IMR-90 (cell line): Measurements from ENCODE around the gene TRAPPC3L. TPM values are rescaled to one million over a fixed set of nuclear protein-coding genes. Genes with fewer than 3 reads are reported as not detected.

Experiments used
- ATAC-seq: fragments of 200-7000 bp; cut with Tn5 transposase; 2 replicates; pipeline ENCODE4 v1.9.1; 2020; ENCODE audit warnings: low read depth, mild to moderate bottlenecking, moderate library complexity
- Bru-seq: library from RNA; stranded (reverse); fragments of 400-500 nt; gene quantifications from one replicate; lab custom pipeline; 2021; lab: Mats Ljungman, UMichigan
- BruChase-seq, 2 experiments: library from RNA; stranded (reverse); fragments of 400-500 nt; gene quantifications; one replicate each; lab custom pipeline; 2021; lab: Mats Ljungman, UMichigan
- BruUV-seq: library from RNA; stranded (reverse); fragments of 400-500 nt; replicated peaks from 2 replicates; lab custom pipeline; 2021; lab: Mats Ljungman, UMichigan
- CTCF ChIA-PET: fragments of 300-600 bp; formaldehyde crosslinking; extraction: SDS; loops from one replicate; lab custom pipeline; 2021; ENCODE audit warnings: antibody characterized with exemption; lab: Yijun Ruan, JAX
- POLR2A ChIA-PET: fragments of 300-600 bp; sonication (Branson Sonifier 250); formaldehyde crosslinking; loops from one replicate; lab custom pipeline; 2022; ENCODE audit warnings: antibody characterized with exemption; ENCODE audit not compliant: unreplicated experiment; lab: Charles Lee
- DNase-seq: peaks from one replicate; pipeline ENCODE4 v3.0.0; 2013
- H2AFZ ChIP-seq: replicated peaks from 2 replicates; pipeline ENCODE3; 2013; ENCODE audit warnings: low read length, mild to moderate bottlenecking; ENCODE audit not compliant: poor library complexity
- H2AK5ac ChIP-seq: 2 replicates; pipeline ENCODE4 v1.6.1; 2013; ENCODE audit warnings: low read depth, low read length, inconsistent platforms
- H2AK9ac ChIP-seq: replicated peaks from 2 replicates; pipeline ENCODE3; 2013; ENCODE audit warnings: mild to moderate bottlenecking, low read depth, low read length, moderate library complexity; ENCODE audit not compliant: poor library complexity
- H2BK120ac ChIP-seq: 2 replicates; pipeline ENCODE4 v1.6.1; 2013; ENCODE audit warnings: low read depth, low read length, inconsistent platforms
- H2BK15ac ChIP-seq: 3 replicates; pipeline ENCODE4 v1.6.1; 2013; ENCODE audit warnings: low read depth, low read length, inconsistent platforms
- H2BK20ac ChIP-seq: 2 replicates; pipeline ENCODE4 v1.6.1; 2013; ENCODE audit warnings: low read depth, mild to moderate bottlenecking, inconsistent platforms, low read length, moderate library complexity
- H2BK5ac ChIP-seq: 2 replicates; pipeline ENCODE4 v1.6.1; 2013; ENCODE audit warnings: mild to moderate bottlenecking, low read depth, low read length, inconsistent platforms; ENCODE audit not compliant: poor library complexity, severe bottlenecking
- H3K14ac ChIP-seq: replicated peaks from 2 replicates; pipeline ENCODE4 v1.6.1; 2013; ENCODE audit warnings: low read depth, low read length, inconsistent platforms
- H3K18ac ChIP-seq: 2 replicates; pipeline ENCODE4 v1.6.1; 2013; ENCODE audit warnings: low read depth, low read length, control low read depth
- H3K23ac ChIP-seq: 2 replicates; pipeline ENCODE4 v1.6.1; 2013; ENCODE audit warnings: low read depth, low read length, inconsistent platforms
- H3K27ac ChIP-seq: 2 replicates; pipeline ENCODE4 v1.5.1; 2013; ENCODE audit warnings: mild to moderate bottlenecking, control low read depth, low read length; ENCODE audit not compliant: insufficient read depth
- H3K27me3 ChIP-seq: 2 replicates; pipeline ENCODE4 v1.6.1; 2013; ENCODE audit warnings: low read length; ENCODE audit not compliant: control insufficient read depth, insufficient read depth
- H3K36me3 ChIP-seq: 2 replicates; pipeline ENCODE4 v1.6.1; 2013; ENCODE audit warnings: low read length, mixed read lengths; ENCODE audit not compliant: control insufficient read depth, insufficient read depth
- H3K4ac ChIP-seq: 2 replicates; pipeline ENCODE4 v1.6.1; 2013; ENCODE audit warnings: low read depth, low read length, inconsistent platforms
- H3K4me1 ChIP-seq: 2 replicates; pipeline ENCODE4 v1.6.1; 2013; ENCODE audit warnings: low read length, mixed read lengths; ENCODE audit not compliant: control insufficient read depth, insufficient read depth
- H3K4me2 ChIP-seq: 2 replicates; pipeline ENCODE4 v1.6.1; 2013; ENCODE audit warnings: low read depth, mild to moderate bottlenecking, control low read depth, low read length, moderate library complexity
- H3K4me3 ChIP-seq: 2 replicates; pipeline ENCODE4 v1.5.1; 2013; ENCODE audit warnings: low read depth, mild to moderate bottlenecking, control low read depth, low read length, moderate library complexity; ENCODE audit not compliant: insufficient read depth
- H3K56ac ChIP-seq: 2 replicates; pipeline ENCODE4 v1.6.1; 2013; ENCODE audit warnings: low read length, inconsistent platforms; ENCODE audit not compliant: insufficient read depth; ENCODE audit errors: extremely low read depth
- H3K79me1 ChIP-seq, 2 experiments: 2 replicates each; pipeline ENCODE4 v1.6.1; 2013; ENCODE audit warnings: low read length in 2 of 2, inconsistent platforms in 1 of 2, low read depth in 1 of 2
- H3K9ac ChIP-seq: 2 replicates; pipeline ENCODE4 v1.6.1; 2013; ENCODE audit warnings: low read depth, low read length, control low read depth
- H3K9me1 ChIP-seq: 2 replicates; pipeline ENCODE4 v1.6.1; 2013; ENCODE audit warnings: low read length, inconsistent platforms; ENCODE audit not compliant: insufficient read depth
- H3K9me3 ChIP-seq: 2 replicates; pipeline ENCODE4 v1.6.1; 2013; ENCODE audit warnings: low read length; ENCODE audit not compliant: control insufficient read depth, insufficient read depth
- H4K20me1 ChIP-seq: 2 replicates; pipeline ENCODE4 v1.6.1; 2013; ENCODE audit warnings: low read length, inconsistent platforms; ENCODE audit not compliant: insufficient read depth
- H4K5ac ChIP-seq: 2 replicates; pipeline ENCODE4 v1.6.1; 2013; ENCODE audit warnings: mild to moderate bottlenecking, low read depth, low read length, control low read depth
- H4K8ac ChIP-seq, 2 experiments: 2 replicates each; pipeline ENCODE4 v1.6.1; 2013; ENCODE audit warnings: low read depth in 2 of 2, low read length in 2 of 2, control low read depth in 1 of 2, inconsistent platforms in 1 of 2
- H4K91ac ChIP-seq: 2 replicates; pipeline ENCODE4 v1.6.1; 2013; ENCODE audit warnings: low read depth, low read length, inconsistent platforms; ENCODE audit not compliant: insufficient read depth
- BHLHE40 ChIP-seq: fragments of 150-350 bp; IDR thresholded peaks from 2 replicates; pipeline ENCODE4 v1.6.1; 2016; ENCODE audit warnings: mild to moderate bottlenecking, low read depth, low read length
- CEBPB ChIP-seq: IDR thresholded peaks from 2 replicates; pipeline ENCODE4 v1.6.1; 2012; ENCODE audit warnings: low read depth, low read length, improper control_type of control experiment
- FOS ChIP-seq: fragments of 150-350 bp; IDR thresholded peaks from 2 replicates; pipeline ENCODE4 v1.6.1; 2016; ENCODE audit warnings: low read depth, low read length
- MAFK ChIP-seq: IDR thresholded peaks from 2 replicates; pipeline ENCODE4 v1.6.1; 2012; ENCODE audit warnings: low read depth, low read length, improper control_type of control experiment
- MAZ ChIP-seq: IDR thresholded peaks from 2 replicates; pipeline ENCODE4 v1.6.1; 2012; ENCODE audit warnings: low read depth, mild to moderate bottlenecking, low read length, improper control_type of control experiment, moderate library complexity, borderline replicate concordance
- MXI1 ChIP-seq: IDR thresholded peaks from 2 replicates; pipeline ENCODE4 v1.6.1; 2012; ENCODE audit warnings: low read depth, mild to moderate bottlenecking, low read length, moderate library complexity, borderline replicate concordance
- NFE2L2 ChIP-seq: fragments of 150-350 bp; IDR thresholded peaks from 2 replicates; pipeline ENCODE4 v1.6.1; 2016; ENCODE audit warnings: low read depth, mild to moderate bottlenecking, low read length
- POLR2A ChIP-seq: IDR thresholded peaks from 2 replicates; pipeline ENCODE4 v1.6.1; 2012; ENCODE audit warnings: mild to moderate bottlenecking, low read depth, low read length
- RAD21 ChIP-seq: IDR thresholded peaks from 2 replicates; pipeline ENCODE4 v1.6.1; 2012; ENCODE audit warnings: low read length, improper control_type of control experiment
- RCOR1 ChIP-seq: IDR thresholded peaks from 2 replicates; pipeline ENCODE4 v1.6.1; 2012; ENCODE audit warnings: mild to moderate bottlenecking, low read length, improper control_type of control experiment; ENCODE audit not compliant: insufficient replicate concordance
- RFX5 ChIP-seq: IDR thresholded peaks from 2 replicates; pipeline ENCODE4 v1.8.0; 2012; ENCODE audit warnings: low read depth, mild to moderate bottlenecking, low read length, moderate library complexity
- WGBS, 2 experiments: methylation state at CpG; one replicate each; pipeline versions ENCODE4 v1.1.5 to v1.1.7; 2013; ENCODE audit warnings: missing lambda C conversion rate in 2 of 2; ENCODE audit not compliant: insufficient read length in 1 of 2; ENCODE audit errors: extremely low coverage in 2 of 2; 5-methylcytosine and 5-hydroxymethylcytosine counted together
- dilution Hi-C: fragments of 300-500 bp; cut with HindIII; formaldehyde crosslinking; loops from one replicate; pipeline ENCODE4 v1.14.3; 2018; ENCODE audit warnings: low sequenced_read_pairs; ENCODE audit not compliant: unreplicated experiment
- in situ Hi-C: fragments of 300-500 bp; cut with MboI; formaldehyde crosslinking; loops from 3 replicates; pipeline ENCODE4 v1.14.3; 2019; ENCODE audit warnings: low sequenced_read_pairs, inconsistent platforms, mixed read lengths
- intact Hi-C: fragments of 100-400 bp; cut with micrococcal nuclease; formaldehyde crosslinking; loops from 2 replicates; pipeline ENCODE4 v1.10.0; 2022
- long read RNA-seq: library from polyadenylated mRNA; unstranded; transcript quantifications from one replicate; pipeline ENCODE4 v2.0.0, GENCODE V29; 2021; ENCODE audit not compliant: unreplicated experiment
- polyA plus RNA-seq, 3 experiments: library from polyadenylated mRNA; depleted of rRNA; stranded (reverse); fragments of >200 nt; gene quantifications; 2 replicates each; pipeline ENCODE4 v1.2.3, GENCODE V29; 2012; ENCODE audit warnings: low replicate concordance in 1 of 3
- total RNA-seq: library from RNA; depleted of rRNA; stranded (reverse); fragments of >200 nt; gene quantifications from 2 replicates; pipeline ENCODE4 v1.2.3, GENCODE V29; 2012; rRNA removed
- TF ChIP-seq, protein P1 (sequence below): fragments of 150-350 bp; IDR thresholded peaks from 2 replicates; pipeline ENCODE4 v1.6.1; 2016; ENCODE audit warnings: low read depth, mild to moderate bottlenecking, low read length, moderate library complexity, borderline replicate concordance
- TF ChIP-seq, protein P2 (sequence below): fragments of 150-350 bp; IDR thresholded peaks from 2 replicates; pipeline ENCODE4 v1.6.1; 2017; ENCODE audit warnings: mild to moderate bottlenecking, antibody characterized with exemption, low read length, low read depth

Gene TRAPPC3L
- total RNA-seq (under 0.01 TPM in 1 of 2 replicates, not detected in the other), polyA plus RNA-seq (2012; rRNA removed) (0.03 TPM in 1 of 2 replicates, not detected in the other), Bru-seq, nascent RNA (percentile 13 among the genes with signal in this experiment), BruChase-seq, experiment 1, labeled RNA remaining after a 6-hour chase (percentile 7 among the genes with signal in this experiment), BruChase-seq, experiment 2, labeled RNA remaining after a 2-hour chase (percentile 8 among the genes with signal in this experiment)
- not detected in 2 replicates for polyA plus RNA-seq (2012; cell fraction: cytosol; rRNA removed)
- not detected in 2 replicates for polyA plus RNA-seq (2012; cell fraction: nucleus; rRNA removed; ENCODE audit: low replicate concordance)
- long read RNA-seq, result 0 reads

DNA sequence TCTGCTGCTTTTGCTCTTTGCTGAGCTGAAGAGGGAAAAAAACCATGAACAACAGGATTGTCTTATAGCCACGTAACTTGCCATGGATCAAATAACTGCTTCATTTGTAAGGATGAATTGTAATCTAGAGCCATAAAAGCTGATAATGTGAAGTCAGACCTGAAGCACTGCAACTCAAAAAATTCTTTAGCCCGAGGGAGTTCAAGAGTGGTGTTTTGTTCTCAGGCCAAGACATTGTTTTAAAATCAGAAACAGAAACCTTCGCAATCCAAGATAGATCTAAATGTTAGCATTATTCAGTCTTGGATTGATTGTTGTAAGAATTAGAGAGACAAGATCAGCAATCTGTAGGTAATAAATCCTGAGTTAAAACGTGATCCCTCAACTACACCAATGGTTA lies at the start of gene TRAPPC3L:
TSS of gene TRAPPC3L (minus strand) at position 34 of the 400 bp plus-strand sequence. CDS start 170 bp downstream, outside the sequence.
- Histone ChIP-seq H2BK20ac (no peak within 1 kb of the TSS), H3K18ac (no peak within 1 kb of the TSS; the same call in 1 of the 2 replicates), H3K79me1 (no peaks in the 10 kb centered on the region), H3K4me1 (no peaks in the 10 kb centered on the region), H3K27ac (no peak within 1 kb of the TSS), H3K36me3 (no peaks in the 10 kb centered on the region), H4K8ac (no peak within 1 kb of the TSS), H2BK5ac (no peak within 1 kb of the TSS), H2AFZ (no peak within 1 kb of the TSS), H2BK15ac (no peak within 1 kb of the TSS), H3K9me3 (no peaks in the 10 kb centered on the region), H2AK9ac (no peak within 1 kb of the TSS), H3K4me3 (no peak within 1 kb of the TSS), H4K20me1 (no peaks in the 10 kb centered on the region), H2BK120ac (no peak within 1 kb of the TSS), H3K27me3 (no peaks in the 10 kb centered on the region), H4K91ac (no peak within 1 kb of the TSS), H4K5ac (no peak within 1 kb of the TSS), H3K23ac (no peak within 1 kb of the TSS), H3K56ac (no peak within 1 kb of the TSS), H3K4ac (no peak within 1 kb of the TSS), H3K14ac (0 out of 2 replicates have a peak within 1 kb of the TSS, but pooled peaks have one; percentile 1), H3K9me1 (no peaks in the 10 kb centered on the region), H3K9ac (no peak within 1 kb of the TSS), H2AK5ac (no peak within 1 kb of the TSS), H3K4me2 (peak within 1 kb of the TSS; percentile 31)
- ChIA-PET CTCF (interaction anchor here (1.5 to 1.6 kb wide), 2 partner anchors 16 to 17 kb away, joined by 4 read pairs; no protein-coding TSS in a partner anchor), POLR2A (no interaction called here)
- no peak for DNase-seq
- WGBS, 2 experiments, result 83% methylated on average over 1 of the region's 4 CpGs; no CpG with 5 or more reads in 1 of the 2 experiments
- peak; percentile 40; the same call in 1 of the 2 replicates for ATAC-seq
- TF ChIP-seq RFX5, result no peak
- no peak for TF ChIP-seq RCOR1
- no peak for TF ChIP-seq MAFK
- TF ChIP-seq NFE2L2, result no peak
- TF ChIP-seq BHLHE40, result no peak
- TF ChIP-seq MXI1, result no peak
- no peak for TF ChIP-seq MAZ
- TF ChIP-seq POLR2A, result no peak
- no peak for TF ChIP-seq CEBPB
- TF ChIP-seq, protein P1, sequence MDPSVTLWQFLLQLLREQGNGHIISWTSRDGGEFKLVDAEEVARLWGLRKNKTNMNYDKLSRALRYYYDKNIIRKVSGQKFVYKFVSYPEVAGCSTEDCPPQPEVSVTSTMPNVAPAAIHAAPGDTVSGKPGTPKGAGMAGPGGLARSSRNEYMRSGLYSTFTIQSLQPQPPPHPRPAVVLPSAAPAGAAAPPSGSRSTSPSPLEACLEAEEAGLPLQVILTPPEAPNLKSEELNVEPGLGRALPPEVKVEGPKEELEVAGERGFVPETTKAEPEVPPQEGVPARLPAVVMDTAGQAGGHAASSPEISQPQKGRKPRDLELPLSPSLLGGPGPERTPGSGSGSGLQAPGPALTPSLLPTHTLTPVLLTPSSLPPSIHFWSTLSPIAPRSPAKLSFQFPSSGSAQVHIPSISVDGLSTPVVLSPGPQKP, result no peak
- TF ChIP-seq RAD21, result no peak
- TF ChIP-seq, protein P2, sequence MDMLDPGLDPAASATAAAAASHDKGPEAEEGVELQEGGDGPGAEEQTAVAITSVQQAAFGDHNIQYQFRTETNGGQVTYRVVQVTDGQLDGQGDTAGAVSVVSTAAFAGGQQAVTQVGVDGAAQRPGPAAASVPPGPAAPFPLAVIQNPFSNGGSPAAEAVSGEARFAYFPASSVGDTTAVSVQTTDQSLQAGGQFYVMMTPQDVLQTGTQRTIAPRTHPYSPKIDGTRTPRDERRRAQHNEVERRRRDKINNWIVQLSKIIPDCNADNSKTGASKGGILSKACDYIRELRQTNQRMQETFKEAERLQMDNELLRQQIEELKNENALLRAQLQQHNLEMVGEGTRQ, result no peak
- no peak for TF ChIP-seq FOS
- intact Hi-C loops (no loop called here), dilution Hi-C loops (no loop called here), in situ Hi-C loops (no loop called here)
- BruUV-seq, result no TSS peak
